NCI-H2196 treated with DMSO at 0.1 percent for 48 hours (cell line): ENCODE data around the gene RBM17.
"Not testable (repeated sequence)": the region's sequence is repeated elsewhere in the genome, so short reads cannot be mapped to it uniquely, and the experiment has no call there.

Experiments
- DNase-seq: peaks from one replicate; lab custom pipeline; 2025; ENCODE audit not compliant: unreplicated experiment; lab: John Stamatoyannopoulos, UW

Gene RBM17, protein sequence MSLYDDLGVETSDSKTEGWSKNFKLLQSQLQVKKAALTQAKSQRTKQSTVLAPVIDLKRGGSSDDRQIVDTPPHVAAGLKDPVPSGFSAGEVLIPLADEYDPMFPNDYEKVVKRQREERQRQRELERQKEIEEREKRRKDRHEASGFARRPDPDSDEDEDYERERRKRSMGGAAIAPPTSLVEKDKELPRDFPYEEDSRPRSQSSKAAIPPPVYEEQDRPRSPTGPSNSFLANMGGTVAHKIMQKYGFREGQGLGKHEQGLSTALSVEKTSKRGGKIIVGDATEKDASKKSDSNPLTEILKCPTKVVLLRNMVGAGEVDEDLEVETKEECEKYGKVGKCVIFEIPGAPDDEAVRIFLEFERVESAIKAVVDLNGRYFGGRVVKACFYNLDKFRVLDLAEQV

DNA sequence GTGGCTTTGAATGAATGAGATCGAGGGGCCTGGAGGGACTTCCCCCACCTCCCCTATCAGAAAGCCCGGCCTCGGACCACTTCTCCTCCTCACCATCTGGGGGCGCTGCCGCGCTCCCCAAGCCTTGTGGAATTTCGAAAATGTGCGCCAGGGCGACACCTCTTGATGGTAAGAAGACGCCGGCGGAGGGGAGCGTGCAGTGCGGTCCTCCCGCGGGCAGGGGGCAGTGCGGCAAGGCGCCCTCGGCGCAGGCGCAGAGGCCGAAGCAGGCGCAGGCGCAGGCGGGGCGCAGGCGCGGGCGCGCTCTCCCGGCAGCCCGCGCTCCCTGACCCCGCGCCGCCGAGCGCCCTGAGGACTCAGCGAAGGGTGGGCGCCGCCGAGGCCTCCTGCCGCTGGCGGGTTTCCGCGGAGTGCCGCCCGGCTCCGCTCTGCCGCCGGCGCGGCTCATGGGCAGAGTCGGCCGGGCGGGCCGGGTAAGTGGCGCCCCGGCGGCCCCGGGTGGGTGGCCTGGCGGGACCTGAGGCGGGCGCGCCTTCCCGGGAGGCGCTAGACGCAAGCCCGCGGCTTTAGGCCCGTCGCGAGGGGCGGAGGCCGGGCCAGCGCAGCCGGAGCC is at the start of gene RBM17:
RBM17 (plus strand) TSS at position 314 of the 613 bp plus-strand sequence. CDS start 8,032 bp downstream, outside the sequence.
- peak; percentile 75 for DNase-seq

DNA sequence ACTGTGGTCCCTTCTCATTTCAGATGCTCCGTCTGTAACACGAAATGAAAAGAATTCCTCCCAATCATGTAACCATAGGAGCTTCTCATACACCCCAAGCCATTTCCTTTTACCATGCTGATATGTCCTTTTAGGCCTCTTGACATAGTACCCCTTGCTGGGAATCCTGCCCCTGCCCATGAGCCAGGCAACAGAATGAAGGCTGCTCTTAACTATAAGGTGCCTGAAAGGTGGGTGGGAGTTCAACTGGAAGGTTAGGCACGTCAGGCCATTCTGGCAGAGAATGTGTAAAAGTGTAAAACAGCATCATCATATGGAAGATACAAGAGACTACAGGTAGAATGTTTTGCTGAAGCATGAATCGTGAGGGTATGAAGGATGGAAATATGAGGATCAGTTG is 49.1 kb upstream of the RBM17 start:
- no peak for DNase-seq

DNA sequence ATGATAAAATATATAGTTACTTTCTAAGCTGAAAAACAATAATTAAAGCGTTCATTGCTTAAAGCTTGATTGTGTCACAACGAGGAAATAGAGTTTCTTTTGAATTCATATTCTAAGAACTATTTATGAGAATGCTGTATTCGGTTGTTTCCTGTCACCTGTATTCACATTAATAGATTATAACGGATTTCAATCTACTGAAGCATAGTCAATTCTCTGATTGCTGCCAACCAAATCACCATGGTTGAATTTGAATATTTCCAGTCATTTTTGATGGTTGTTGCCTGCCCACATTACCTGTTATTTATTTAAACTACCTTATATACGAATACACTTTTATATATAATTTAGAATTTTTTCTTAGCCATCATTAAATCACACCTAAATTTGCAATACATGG is 48.6 kb upstream of the RBM17 start:
- DNase-seq: no peak

DNA sequence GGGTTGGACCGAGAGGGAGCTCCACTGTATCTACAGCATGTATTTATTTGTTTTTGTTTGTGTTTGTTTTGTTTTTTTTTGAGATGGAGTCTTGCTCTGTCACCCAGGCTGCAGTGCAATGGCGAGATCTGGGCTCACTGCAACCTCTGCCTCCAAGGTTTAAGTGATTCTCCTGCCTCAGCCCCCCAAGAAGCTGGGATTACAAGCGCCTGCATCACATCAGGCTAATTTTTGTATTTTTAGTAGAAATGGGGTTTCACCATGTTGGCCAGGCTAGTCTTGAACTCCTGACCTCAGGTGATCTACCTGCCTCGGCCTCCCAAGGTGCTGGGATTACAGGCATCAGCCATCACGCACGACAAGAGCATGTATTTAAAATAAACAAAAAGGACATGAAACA is 45.5 kb upstream of the RBM17 start:
- DNase-seq: not testable (repeated sequence)

DNA sequence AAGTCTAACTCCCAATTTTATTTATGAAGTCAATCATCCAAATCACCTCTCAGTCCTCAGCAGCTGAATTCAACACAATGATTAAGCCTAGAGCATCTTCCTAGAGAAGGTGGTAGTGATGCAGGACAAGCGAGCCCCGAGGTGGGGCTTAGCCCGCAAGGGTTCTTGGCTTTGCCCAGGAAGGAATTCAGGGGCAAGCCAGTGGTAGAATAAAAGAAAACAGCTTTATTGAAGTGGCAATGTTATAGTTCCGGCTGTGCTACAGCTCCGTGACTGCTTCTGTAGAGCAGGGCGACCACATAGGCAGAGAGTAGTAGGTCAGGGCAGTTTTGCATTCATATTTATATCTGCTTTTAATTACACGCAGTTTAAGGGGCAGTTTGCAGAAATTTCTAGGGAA is 44.8 kb upstream of the RBM17 start:
- no peak for DNase-seq

DNA sequence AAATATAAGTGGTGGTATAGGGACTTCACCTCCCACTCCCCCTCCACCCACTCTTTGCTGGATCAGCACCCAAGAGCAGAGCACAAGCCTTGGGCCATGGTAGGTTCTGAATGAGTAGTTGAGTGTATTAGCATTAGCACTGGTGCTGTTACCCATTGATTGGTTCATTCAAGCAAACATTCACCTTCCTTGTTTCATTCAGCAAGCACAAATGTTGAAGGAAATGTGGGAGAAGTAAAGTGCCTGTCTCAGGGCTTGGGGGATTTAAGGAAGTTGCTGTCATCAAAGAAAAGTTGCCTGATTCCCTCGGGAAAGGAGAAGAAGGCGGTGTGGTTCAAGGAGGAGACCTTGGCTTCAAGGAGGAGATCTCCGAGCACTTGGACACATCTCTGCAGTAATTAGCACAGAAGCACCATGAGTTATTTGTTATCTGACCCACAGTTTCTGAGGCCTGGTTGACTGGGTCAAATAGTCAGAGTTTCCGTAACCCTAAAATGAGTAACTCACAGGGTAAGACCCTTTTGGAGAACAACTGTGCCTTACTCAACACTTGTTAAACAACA is 44.0 kb upstream of the RBM17 start:
- no peak for DNase-seq

DNA sequence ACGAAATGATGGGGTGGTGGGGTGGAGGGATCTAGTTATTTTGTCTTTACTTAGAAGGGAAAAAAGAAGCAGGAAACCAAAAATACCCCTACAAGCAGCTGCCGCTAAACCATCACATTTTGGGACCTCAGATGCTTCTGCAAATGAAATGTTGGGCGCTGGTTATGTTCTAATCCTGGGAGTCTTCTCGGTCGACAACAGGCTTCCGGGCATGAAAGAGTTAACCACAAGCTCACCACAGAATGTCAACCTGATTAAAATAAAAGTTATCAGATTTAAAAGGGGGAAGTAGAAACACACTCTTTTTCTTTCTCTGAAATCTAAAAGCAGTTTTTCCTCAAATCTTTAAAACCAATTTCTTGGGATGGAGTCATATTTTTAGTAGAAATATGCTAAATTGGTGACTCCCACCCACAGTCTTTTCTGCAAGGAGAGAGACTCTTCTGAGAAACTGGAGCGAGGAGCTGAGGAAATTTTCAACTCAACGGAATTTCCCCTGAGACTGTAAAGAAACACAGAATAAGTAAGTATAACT is 43.5 kb upstream of the RBM17 start:
- DNase-seq: no peak

DNA sequence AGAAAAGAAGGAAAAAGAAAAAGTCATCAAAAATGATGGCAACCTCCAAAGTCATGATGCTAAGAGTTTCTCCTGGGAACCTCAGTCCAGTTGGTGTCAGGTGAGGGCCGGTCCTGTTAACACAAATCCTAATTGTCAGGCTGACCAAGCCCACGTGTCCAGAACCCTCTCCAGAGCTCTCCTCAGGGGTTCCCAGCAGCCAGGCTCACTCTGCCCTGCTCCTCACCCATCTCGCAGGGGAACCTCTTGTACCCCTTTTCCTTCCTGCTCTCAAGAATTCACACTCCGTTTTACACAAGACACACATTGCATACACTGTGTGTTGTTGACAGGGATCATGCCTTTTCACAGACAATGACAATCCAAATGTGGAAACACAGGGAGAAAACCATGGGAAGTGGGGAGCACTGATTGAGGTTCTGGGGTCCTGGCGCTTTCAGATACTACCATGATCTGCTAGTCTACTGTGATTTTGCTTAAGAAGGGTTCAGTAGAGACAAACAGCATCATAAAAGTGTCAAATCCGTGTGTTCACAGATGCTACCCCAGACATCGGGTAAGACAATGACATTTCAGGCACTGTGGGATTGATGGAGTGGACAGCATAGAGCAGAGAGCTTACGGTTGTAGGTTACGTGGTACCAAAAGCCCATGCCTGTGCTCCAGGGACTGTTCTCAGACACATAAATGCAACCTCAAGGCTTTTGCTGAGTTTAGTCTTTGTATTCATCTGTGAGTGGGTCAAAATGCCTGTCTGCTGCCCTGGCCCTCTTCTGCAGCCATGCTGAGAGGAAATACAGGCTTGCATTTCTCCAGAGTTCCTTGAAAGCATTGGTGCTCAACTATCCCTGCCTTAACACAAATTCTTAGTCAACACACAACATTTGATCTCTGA is 42.7 kb upstream of the RBM17 start:
- DNase-seq: no peak

DNA sequence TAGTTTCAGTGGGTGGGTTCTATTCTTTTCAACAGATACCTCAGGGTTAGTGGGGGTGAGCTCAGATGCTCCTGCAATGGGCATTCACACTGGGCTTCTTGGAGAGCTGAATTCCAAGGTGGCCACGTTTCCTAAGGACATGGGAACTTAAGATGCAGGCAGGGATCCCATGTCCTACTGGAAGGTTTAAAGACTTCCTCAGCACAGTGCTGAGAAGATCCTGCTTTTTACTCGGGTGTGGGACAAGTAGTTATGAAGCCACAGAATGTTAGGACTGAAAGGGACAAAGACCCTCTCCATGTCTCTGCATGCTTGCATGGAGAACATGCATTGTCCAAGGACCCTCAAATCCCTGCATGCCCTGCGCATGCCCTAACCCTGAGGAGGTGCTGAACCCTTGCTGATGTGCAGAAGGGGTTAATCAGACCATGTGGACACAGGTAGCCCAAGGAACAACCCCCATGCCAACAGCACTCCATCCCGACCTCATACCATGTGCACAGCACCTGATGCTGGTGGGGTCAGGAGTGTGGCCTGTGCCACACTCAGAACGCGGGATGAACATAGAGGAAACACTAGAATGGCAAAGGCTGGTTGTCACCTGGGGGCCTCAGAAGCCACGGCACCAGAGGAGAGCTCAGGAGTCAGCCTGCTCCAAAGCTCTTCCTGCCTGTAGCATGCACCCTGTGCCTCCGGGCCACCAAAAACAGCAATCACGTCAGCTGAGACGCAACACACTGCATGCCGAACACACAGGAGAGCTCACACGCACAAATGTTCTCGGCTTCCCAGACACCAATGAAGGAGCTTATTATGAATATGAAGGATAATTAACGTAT is 41.8 kb upstream of the RBM17 start:
- no peak for DNase-seq

DNA sequence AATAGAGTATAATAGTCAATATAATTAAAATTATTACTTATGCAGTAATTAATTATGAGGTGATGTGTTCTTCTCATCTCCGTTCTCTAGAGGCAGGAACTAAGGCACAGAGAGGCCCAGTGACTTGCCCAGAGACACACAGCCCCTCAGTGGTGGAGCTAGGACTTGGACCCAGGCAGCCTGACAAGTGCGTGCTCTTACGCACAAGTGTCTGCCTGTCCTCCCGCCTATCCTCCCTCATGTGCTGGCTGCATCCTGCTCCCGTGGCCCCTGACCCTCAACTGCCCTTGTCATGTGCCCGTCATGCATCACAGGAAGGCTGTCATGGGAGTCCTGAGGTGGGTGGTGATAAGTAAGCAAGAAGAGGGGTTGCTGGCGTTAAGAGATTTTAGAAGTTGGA is 41.0 kb upstream of the RBM17 start:
- DNase-seq: no peak

DNA sequence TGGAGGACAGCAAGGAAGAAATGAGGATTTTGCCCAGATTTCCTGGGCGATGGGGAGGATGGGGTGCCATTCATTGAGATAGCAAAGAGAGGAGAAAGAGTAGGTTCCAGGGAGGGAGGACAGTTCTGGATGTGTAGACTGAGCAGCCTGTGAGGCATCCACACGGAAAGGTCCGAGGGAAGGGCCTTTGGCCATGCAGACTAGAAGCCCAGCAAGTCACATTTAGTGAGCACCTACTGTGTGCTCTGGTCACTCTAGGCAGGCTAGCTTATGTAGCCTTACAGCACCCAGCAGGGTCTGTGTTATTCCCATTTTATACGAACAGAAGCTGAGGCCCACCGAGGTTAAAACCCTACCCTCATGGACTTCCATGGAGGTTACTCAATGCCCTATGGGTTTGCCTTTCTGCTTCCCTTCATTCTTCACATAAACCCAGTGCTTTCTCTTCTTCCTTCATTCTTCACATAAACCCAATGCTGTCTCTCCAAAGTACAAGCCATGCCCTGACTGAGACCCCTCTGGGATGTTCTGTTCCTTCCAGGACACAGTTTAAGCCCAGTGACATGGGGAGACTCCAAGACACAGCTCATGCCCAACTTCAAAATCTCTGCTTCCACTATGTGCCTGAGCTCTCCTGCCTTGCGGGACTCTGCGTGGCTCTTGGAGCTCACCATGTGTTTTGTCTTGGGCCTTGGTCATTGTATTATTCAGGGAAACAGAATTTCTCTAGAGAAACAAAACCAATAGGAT is 40.4 kb upstream of the RBM17 start:
- no peak for DNase-seq

DNA sequence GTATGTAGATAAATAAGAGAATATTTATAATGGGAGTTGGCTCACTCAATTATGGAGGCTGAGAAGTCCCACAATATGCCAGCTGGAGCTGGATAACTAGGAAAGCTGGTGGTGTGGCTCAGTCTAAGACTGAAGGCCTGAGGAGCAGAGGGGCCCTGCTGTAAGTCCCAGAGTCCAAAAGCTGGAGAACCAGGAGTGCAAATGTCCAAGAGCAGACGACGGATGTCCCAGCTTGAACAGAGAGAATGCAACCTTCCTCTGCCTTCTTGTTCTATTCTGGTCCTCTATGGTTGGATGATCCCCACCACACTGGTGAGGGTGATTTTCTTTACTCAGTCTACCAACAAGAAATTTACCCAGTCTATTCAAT is 39.8 kb upstream of the RBM17 start:
- no peak for DNase-seq

DNA sequence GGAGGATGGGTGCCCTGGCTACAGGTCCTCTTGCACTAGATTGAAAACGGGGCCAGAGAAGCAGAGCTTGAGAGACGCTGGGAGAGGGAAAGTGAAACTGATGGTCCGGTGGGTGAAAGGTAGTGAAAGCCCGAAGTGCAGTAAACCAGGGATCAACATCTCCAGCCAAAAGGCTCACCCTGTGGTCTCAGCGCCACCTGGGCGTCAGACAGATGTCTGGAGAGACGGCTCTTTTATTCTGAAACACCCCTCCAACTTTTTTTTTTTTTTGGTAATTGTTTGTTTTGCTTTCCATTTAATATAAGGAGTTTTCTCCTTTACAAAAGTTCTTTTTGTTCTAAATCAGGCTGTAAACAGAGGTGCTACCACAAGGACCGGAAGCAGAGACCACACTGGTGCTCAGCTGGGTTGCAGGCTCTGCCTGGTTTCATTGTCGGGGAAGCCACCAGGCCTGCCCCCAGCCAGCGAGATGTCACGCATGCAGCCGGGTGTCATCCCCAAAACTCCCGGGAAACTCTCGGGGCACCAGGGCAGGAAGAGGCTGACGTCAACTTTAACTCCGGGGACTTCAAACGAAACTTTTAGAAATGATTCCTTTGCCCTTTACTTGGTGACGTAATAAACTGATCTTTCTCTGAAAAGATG is 37.9 kb upstream of the RBM17 start:
- DNase-seq: no peak

DNA sequence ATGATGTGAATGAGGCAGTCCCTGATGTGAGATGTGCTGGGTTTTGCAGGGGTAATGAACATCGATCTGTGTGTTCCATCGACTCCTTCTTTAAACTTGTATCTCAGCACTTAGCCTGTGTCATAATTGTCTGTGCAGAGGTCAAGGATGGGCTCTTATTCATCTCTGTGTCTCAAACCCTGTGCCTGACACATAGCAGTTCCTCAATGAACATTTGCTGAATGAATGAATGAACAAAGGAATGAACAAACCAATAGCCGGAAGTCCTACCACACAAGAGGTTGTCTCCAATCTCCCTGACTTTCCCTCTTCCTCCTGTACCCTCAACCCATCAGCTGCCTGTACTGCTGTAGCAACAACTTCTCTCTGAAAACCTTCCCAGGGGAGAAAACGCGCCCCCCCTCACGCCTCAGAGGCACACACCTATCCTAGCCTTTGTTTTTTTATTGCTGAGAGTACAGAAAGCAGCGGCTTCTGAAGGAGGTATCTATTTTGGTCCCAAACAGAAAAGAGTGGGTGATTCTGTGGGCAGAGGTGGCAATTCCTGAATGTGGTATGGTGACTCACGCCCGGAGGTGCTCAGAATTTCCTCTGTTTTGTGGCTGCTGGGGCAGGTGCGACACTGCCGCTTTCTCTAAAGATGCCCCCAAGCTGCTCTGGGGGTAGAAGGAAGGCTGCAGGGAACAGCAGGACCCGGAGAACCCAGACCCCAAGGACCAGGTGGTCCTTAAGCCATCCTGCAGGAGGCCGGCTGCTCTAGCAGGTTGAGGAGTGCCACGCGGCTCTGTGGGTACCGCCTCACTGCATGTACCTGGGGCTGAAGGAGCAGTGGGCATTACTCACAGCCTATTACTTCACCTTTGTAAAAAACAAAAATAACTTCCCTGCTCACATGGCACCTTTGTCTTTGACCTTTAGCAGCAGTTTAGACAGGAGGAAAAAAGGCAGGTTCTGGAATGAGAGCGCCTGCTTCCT is 36.3 kb upstream of the RBM17 start:
- DNase-seq: no peak

DNA sequence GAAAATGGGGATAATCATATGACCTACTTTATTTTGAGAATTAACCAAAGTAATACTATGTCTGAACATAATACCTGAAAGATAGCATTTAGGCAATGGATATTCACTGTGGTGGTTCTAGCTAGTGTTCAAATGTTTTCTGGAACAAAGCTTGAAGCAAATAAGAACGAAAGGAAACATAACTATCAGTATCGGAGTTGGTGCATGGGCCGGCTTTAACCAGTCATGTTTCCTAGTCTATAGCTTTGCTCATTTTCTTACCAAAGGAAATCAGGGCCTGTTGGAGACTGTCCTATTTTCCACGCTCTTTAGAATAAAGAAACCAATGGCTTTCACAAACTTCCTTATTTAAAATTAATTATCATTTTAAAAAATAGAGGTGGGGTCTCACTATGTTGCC is 35.5 kb upstream of the RBM17 start:
- no peak for DNase-seq

DNA sequence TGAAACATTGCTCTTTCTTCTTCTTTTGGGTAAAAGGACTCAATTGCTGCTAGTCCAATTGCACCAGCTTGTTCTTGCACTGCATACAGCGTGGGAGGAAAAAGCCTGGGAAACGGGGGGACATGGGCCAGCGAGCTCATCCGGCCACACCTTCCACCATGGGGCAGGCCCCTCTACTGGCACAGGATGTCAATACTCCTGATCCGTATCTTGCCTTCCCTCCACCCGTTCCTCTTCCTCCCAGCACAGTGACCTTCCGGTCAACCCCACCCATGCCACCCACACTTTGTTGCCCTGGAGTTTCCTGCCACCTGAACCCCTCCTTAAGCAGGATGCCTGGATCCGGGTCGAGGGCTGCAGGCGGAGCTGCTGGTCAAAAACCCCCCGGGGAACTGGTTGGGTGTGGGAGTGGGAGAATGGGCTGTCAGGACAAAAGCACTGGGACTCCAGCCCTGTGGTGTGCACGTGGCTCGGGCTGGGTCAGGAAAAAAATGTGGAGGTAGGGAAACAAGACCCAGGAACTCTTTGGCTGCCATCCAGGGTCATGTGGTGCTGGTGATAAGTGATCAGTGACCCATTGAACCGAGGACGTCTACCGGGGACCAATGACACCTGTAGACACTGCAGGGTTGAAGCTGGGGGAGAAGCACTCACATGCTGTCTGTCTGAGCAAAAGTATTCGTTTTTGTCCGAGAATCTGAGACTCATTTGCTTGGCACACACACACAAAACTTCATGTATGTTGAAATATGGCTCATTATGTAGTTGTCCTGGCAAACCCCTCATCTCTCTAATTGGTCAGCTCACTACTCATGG is 34.8 kb upstream of the RBM17 start:
- DNase-seq: no peak

DNA sequence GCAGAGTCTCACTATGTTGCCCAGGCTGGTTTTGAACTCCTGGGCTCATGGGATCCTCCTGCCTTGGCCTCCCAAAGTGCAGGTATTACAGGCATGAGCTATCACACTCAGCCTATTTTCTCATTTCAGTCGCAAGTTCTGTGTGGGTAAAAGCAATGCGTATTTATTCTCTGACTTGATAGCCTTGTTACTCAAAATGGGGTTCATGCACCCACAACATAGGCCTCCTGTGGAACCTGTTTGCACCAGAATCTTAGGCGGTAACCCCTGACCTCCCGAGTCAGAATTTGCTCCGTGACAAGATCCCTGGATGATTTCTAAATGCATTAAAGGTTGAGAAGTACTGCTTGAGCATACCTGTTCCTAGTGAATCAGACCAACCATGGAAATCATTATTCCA is 34.0 kb upstream of the RBM17 start:
- DNase-seq: no peak
